Nephron progenitor cell (in vitro differentiated cells): ENCODE results near the gene LMF1.
A peak's percentile ranks its signal among the peaks of the same experiment; 100 is the strongest.

Source experiments
- DNase-seq: peaks from one replicate; pipeline ENCODE4 v3.0.0; 2021
- H3K27ac Mint-ChIP-seq: 2 replicates; pipeline ENCODE4 v1.8.0; 2021; ENCODE audit warnings: mild to moderate bottlenecking, moderate library complexity, mixed read lengths
- H3K27me3 Mint-ChIP-seq: 2 replicates; pipeline ENCODE4 v1.8.0; 2021; ENCODE audit warnings: mild to moderate bottlenecking, low read depth, mixed read lengths; ENCODE audit not compliant: poor library complexity
- H3K36me3 Mint-ChIP-seq: 2 replicates; pipeline ENCODE4 v1.8.0; 2021; ENCODE audit warnings: low read depth, mixed read lengths
- H3K4me1 Mint-ChIP-seq: 2 replicates; pipeline ENCODE4 v1.8.0; 2021; ENCODE audit warnings: mixed read lengths
- H3K4me3 Mint-ChIP-seq: 2 replicates; pipeline ENCODE4 v1.8.0; 2021; ENCODE audit warnings: mild to moderate bottlenecking, moderate library complexity, mixed read lengths
- H3K9me3 Mint-ChIP-seq: 2 replicates; pipeline ENCODE4 v1.8.0; 2021; ENCODE audit warnings: mild to moderate bottlenecking, moderate library complexity, mixed read lengths
- CTCF ChIP-seq: fragments of 200-600 bp; sonication (generic); IDR thresholded peaks from 2 replicates; pipeline ENCODE4 v1.5.0; 2021; ENCODE audit warnings: antibody characterized with exemption

Gene LMF1

GRCh38 chr16:819336-820043 is 151.3 kb downstream of the LMF1 start:
- peaks cover 12% of the 10 kb centered on the region for H3K27me3 Mint-ChIP-seq
- peak overlapping the region; percentile 57 for H3K27ac Mint-ChIP-seq
- no peak overlapping the region for H3K4me3 Mint-ChIP-seq
- DNase-seq, result no peak
- peaks cover 8% of the 10 kb centered on the region for H3K9me3 Mint-ChIP-seq
- TF ChIP-seq CTCF, result no peak
- H3K36me3 Mint-ChIP-seq, result no peaks in the 10 kb centered on the region
- H3K4me1 Mint-ChIP-seq, result peaks cover 16% of the 10 kb centered on the region

- H3K27ac Mint-ChIP-seq, result no peak overlapping the region
- peaks cover 21% of the 10 kb centered on the region for H3K4me1 Mint-ChIP-seq
- no peak for TF ChIP-seq CTCF
- DNase-seq, result no peak
- H3K4me3 Mint-ChIP-seq, result no peak overlapping the region
- H3K36me3 Mint-ChIP-seq, result no peaks in the 10 kb centered on the region
- H3K9me3 Mint-ChIP-seq, result peaks cover 6% of the 10 kb centered on the region
- peaks cover 14% of the 10 kb centered on the region for H3K27me3 Mint-ChIP-seq
Measured at GRCh38 chr16:818592-818991, 152.2 kb downstream of the LMF1 start.

- no peak for TF ChIP-seq CTCF
- Mint-ChIP-seq H3K27me3 (peaks cover 14% of the 10 kb centered on the region), H3K9me3 (peaks cover 1% of the 10 kb centered on the region), H3K36me3 (no peaks in the 10 kb centered on the region), H3K27ac (no peak overlapping the region), H3K4me3 (no peak overlapping the region), H3K4me1 (peaks cover 21% of the 10 kb centered on the region)
- DNase-seq, result no peak
Measured at GRCh38 chr16:818132-818531, 152.7 kb downstream of the LMF1 start.

- H3K4me3 Mint-ChIP-seq, result no peak overlapping the region
- no peak for DNase-seq
- TF ChIP-seq CTCF, result no peak
- peaks cover 4% of the 10 kb centered on the region for H3K36me3 Mint-ChIP-seq
- H3K4me1 Mint-ChIP-seq, result peaks cover 21% of the 10 kb centered on the region
- peaks cover 7% of the 10 kb centered on the region for H3K9me3 Mint-ChIP-seq
- peaks cover 21% of the 10 kb centered on the region for H3K27me3 Mint-ChIP-seq
- H3K27ac Mint-ChIP-seq, result no peak overlapping the region
Measured at GRCh38 chr16:817001-817906, 153.5 kb downstream of the LMF1 start.

GRCh38 chr16:815861-816260 is 154.9 kb downstream of the LMF1 start:
- Mint-ChIP-seq H3K27ac (no peak overlapping the region), H3K4me1 (peaks cover 16% of the 10 kb centered on the region), H3K27me3 (peaks cover 31% of the 10 kb centered on the region), H3K9me3 (peaks cover 14% of the 10 kb centered on the region), H3K36me3 (peaks cover 8% of the 10 kb centered on the region), H3K4me3 (no peak overlapping the region)
- no peak for DNase-seq
- TF ChIP-seq CTCF, result no peak
